CD4-positive, alpha-beta T cell treated with Interleukin-6 at 100 ng/mL for 8 hours (primary cell): Measurements from ENCODE around the gene TSPAN1.
"Not testable (repeated sequence)": the region's sequence is repeated elsewhere in the genome, so short reads cannot be mapped to it uniquely, and the experiment has no call there.

Experiments used
- DNase-seq: peaks from one replicate; pipeline ENCODE4 v3.0.0-alpha.2; 2020; ENCODE audit warnings: mixed read lengths, low spot score

The TSPAN1 gene

DNA sequence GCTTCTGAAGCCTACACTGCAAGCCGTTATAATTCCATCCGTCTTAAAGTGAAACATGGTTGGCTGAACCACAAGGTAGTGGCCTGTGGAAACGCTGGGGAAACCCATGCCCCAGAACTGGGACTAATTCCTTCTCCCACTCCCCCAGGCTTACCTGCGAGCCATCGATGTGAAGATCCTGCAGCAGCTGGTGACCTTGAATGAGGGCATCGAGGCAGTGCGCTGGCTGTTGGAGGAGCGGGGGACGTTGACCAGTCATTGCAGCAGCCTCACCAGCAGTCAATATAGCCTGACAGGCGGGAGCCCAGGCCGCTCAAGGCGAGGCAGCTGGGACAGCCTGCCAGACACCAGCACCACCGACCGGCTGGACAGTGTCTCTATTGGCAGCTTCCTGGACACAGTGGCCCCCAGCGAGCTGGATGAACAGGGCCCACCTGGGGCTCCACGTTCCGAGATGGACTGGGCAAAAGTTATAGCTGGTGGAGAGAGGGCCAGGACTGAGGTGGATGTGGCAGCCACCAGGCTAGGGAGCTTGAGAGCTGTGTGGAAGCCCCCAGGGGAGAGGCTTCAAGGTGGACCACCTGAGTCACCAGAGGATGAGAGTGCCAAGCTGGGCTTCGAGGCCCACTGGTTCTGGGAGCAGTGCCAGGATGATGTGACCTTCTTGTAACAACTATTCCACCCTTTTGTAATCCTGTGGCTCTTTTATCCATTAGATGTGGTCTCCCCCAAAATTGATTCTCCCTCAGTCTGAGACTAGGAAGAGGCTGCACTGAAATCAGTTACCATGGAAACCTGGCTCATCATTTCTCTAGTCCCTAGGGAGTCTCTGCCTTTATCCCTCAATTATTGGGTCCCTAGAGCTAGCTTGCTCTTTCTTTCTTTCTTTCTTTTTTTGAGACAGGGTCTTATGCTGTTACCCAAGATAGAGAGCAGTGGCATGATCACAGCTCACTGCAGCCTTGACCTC is 44.9 kb downstream of the TSPAN1 start:
- no peak for DNase-seq

DNA sequence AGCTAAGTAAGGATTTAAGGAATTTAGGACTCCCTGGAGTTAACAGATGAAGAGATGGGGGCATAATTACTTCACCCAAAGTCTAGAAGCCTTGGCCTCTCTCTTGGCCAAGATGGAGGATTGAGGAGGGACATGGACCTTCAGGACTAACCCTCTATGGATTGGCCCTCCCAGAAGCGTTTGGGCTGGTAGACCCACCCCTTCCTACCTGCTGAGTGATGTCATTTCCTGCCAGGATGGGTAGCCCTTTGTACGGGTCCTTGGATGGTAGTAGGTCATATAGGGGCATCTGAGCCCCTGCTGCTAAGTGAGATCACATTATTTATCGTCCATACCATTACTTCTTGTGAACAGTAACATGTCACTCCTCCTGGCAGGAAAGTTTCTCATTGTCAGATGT is 45.9 kb downstream of the TSPAN1 start:
- DNase-seq, result no peak

DNA sequence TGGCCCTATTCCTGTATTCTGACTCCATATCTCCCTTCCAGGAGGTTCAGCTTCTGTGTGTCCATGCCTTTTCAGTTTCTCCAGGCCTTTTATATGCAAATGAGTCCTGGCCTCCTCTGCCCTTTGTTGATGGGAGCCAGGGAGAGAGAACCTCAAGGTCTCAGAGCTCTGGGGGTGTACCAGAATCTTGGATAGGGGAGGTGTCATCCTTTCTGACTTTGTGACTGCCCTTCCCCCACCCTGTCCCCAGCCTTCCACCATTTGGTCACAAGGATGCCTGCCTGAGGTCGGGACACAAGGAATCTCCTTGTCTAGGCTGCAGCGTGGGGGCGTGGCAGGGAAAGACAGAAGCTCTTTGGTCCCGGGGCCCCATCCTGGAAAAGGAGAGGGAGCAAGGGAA is 46.9 kb downstream of the TSPAN1 start:
- DNase-seq, result no peak

DNA sequence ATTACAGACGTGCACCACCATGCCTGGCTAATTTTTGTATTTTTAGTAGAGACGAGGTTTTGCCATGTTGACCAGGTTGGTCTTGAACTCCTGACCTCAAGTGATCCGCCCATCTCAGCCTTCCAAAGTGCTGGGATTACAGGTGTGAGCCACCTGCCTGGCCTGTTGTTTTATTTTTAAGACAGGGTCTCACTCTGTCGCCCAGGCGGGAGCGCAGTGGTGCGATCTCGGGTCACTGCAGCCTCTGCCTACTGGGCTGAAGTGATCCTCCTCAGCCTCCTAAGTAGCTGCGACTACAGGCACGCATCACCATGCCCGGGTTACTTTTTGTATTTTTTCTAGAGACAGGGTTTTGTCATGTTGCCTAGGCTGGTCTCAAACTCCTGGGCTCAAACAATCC is 48.2 kb downstream of the TSPAN1 start:
- not testable (repeated sequence) for DNase-seq

DNA sequence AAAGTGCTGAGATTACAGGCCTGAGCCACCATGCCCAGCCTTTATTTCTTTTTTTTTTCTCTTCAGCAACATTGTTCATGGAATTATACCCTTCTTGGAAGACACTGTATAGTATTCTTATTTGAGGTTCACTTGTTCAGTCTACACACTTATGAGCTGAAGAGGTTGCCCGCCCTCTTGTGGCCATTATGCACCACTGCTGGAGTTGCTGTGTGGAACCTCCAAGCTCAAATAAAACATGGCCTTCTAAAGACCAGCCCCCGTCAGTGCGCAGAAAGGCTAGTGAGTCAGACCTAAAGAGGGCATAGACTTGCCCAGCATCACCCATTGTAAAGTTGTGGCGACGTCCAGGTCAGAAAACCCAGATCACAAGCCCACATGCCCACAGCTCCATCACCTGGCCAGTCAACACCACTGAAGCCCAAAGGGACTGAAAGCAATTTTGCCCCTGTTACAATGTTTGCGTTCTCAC is 48.6 kb downstream of the TSPAN1 start:
- DNase-seq, result peak; percentile 50

DNA sequence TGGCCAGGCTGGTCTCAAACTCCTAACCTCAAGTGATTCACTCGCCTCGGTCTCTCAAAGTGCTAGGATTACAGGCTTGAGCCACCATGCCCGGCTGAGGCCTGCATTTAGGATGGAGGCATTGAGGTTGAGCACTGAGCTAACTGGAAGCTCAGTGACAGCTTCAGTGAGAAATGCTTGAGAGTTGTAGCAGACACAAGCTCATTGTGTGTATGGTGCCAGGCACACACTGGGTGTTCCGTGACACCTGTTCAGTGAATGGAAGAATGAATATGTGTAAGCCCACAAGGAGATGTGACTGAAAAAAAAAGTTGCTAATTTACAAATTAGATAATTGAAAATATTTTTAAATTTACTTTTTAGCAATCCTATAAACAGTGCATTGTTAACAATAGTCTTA is 50.1 kb downstream of the TSPAN1 start:
- no peak for DNase-seq

DNA sequence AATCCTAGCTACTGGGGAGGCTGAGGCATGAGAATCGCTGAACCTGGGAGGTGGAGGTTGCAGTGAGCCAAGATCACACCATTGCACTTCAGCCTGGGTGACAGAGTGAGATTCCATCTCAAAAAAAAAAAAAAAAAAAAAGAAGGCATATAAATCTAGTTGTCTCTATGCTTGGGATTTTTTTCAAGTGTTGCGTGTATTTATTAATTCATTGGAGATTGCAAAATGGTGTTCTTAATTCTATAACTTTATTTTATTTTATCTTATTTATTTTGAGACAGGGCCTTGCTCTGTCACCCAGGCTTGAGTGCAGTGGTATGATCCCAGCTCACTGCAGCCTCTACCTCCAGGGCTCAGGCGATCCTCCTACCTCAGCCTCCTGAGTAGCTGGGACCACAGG is 56.3 kb downstream of the TSPAN1 start:
- not testable (repeated sequence) for DNase-seq
